ENCODE data around the gene SRSF4. TPM values are rescaled to one million over a fixed set of nuclear protein-coding genes. Genes with fewer than 3 reads are reported as not detected.
A peak's percentile ranks its signal among the peaks of the same experiment; 100 is the strongest.

SRSF4 gene
- total RNA-seq, 1 experiment from 2014 or later = 44.1 TPM

DNA sequence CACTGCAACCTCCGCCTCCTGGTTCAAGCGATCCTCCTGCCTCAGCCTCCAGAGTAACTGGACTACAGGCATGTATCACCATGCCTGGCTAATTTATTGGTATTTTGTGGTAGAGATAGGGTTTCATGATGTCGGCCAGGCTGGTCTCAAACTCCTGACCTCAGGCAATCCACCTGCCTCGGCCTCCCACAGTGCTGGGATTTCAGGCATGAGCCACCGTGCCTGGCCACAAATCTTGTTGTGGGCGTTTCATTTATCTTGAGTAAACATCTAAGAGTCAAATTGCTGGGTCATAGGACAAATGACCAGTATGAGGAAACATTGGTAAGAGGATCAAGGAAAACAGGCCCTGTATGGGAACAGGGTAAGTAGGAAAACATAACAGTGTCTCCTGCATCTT lies 75.9 kb downstream of the SRSF4 start:
- ChIA-PET POLR2A (interaction anchor here (1.0 kb wide), 1 partner anchor 76 kb away, joined by 6 read pairs; the partner anchor contains the start of gene SRSF4), CTCF (interaction anchor here (0.9 kb wide), 1 partner anchor 11 kb away, joined by 4 read pairs; no protein-coding TSS in a partner anchor)
- DNase-seq = peak; percentile 36 to 53
- no peaks in the 10 kb centered on the region for H3K36me3 ChIP-seq (ENCODE audit: control insufficient read depth, insufficient read depth, low read length)
- Mint-ChIP-seq H3K4me1 (ENCODE audit: low read depth, unreplicated experiment) (no peaks in the 10 kb centered on the region), H3K36me3 (ENCODE audit: insufficient read depth, unreplicated experiment) (no peaks in the 10 kb centered on the region), H3K9me3 (ENCODE audit: unreplicated experiment) (no peaks in the 10 kb centered on the region), H3K27me3 (ENCODE audit: insufficient read depth, unreplicated experiment) (no peaks in the 10 kb centered on the region), H3K4me3 (ENCODE audit: unreplicated experiment) (no peak overlapping the region), H3K27ac (ENCODE audit: unreplicated experiment) (no peak overlapping the region)
- no peaks in the 10 kb centered on the region for H3K27me3 ChIP-seq (replicated peaks; ENCODE audit: control insufficient read depth, insufficient read depth, low read length)
- no peaks in the 10 kb centered on the region for H3K4me1 ChIP-seq
- TF ChIP-seq, protein P1, sequence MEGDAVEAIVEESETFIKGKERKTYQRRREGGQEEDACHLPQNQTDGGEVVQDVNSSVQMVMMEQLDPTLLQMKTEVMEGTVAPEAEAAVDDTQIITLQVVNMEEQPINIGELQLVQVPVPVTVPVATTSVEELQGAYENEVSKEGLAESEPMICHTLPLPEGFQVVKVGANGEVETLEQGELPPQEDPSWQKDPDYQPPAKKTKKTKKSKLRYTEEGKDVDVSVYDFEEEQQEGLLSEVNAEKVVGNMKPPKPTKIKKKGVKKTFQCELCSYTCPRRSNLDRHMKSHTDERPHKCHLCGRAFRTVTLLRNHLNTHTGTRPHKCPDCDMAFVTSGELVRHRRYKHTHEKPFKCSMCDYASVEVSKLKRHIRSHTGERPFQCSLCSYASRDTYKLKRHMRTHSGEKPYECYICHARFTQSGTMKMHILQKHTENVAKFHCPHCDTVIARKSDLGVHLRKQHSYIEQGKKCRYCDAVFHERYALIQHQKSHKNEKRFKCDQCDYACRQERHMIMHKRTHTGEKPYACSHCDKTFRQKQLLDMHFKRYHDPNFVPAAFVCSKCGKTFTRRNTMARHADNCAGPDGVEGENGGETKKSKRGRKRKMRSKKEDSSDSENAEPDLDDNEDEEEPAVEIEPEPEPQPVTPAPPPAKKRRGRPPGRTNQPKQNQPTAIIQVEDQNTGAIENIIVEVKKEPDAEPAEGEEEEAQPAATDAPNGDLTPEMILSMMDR (IDR thresholded peaks at IDR 0.05; ENCODE audit: insufficient read depth in 1 of 2, low read depth in 1 of 2, low read length in 1 of 2, severe bottlenecking in 1 of 2, unreplicated experiment in 1 of 2) = no peak
- no TSS peak for BruUV-seq (replicated peaks)
- intact Hi-C loops (cut with micrococcal nuclease; ENCODE audit: unreplicated experiment) = no loop called here
- H3K9me3 ChIP-seq = no peaks in the 10 kb centered on the region
- no peak overlapping the region for H3K4me3 ChIP-seq (ENCODE audit: low read depth, low read length)

DNA sequence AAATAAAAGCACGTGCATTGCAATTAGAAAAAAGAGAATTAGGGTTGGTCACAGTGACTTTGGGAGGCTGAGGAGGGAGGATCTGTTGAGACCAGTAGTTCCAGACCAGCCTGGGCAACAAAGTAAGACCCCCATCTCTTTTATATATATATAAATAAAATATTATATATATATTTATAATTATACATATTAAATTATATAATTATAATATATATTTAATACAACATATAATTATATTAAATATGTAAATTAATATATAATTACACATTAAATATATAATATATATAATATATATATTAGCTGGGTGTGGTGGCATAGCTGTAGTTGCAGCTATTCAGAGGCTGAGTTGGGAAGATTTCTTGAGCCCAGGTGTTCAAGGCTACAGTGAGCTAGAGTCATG lies 81.2 kb downstream of the SRSF4 start:
- no peak overlapping the region for H3K27ac Mint-ChIP-seq (ENCODE audit: unreplicated experiment)
- no peak for DNase-seq
- no peaks in the 10 kb centered on the region for H3K36me3 ChIP-seq (ENCODE audit: control insufficient read depth, insufficient read depth, low read length)
- no peaks in the 10 kb centered on the region for H3K27me3 ChIP-seq (replicated peaks; ENCODE audit: control insufficient read depth, insufficient read depth, low read length)
- no peaks in the 10 kb centered on the region for H3K27me3 Mint-ChIP-seq (ENCODE audit: insufficient read depth, unreplicated experiment)
- H3K36me3 Mint-ChIP-seq (ENCODE audit: insufficient read depth, unreplicated experiment) = peaks cover 5% of the 10 kb centered on the region
- no peaks in the 10 kb centered on the region for H3K9me3 ChIP-seq
- H3K4me1 Mint-ChIP-seq (ENCODE audit: low read depth, unreplicated experiment) = no peaks in the 10 kb centered on the region
- no peak overlapping the region for H3K4me3 Mint-ChIP-seq (ENCODE audit: unreplicated experiment)
- no peaks in the 10 kb centered on the region for H3K4me1 ChIP-seq
- BruUV-seq (replicated peaks) = no TSS peak
- no peak overlapping the region for H3K4me3 ChIP-seq (ENCODE audit: low read depth, low read length)
- TF ChIP-seq, protein P1 (IDR thresholded peaks at IDR 0.05; ENCODE audit: insufficient read depth in 1 of 2, low read depth in 1 of 2, low read length in 1 of 2, severe bottlenecking in 1 of 2, unreplicated experiment in 1 of 2) = no peak
- H3K9me3 Mint-ChIP-seq (ENCODE audit: unreplicated experiment) = no peaks in the 10 kb centered on the region
- intact Hi-C loops (cut with micrococcal nuclease; ENCODE audit: unreplicated experiment) = no loop called here
- POLR2A ChIA-PET = no interaction called here
- CTCF ChIA-PET = no interaction called here

DNA sequence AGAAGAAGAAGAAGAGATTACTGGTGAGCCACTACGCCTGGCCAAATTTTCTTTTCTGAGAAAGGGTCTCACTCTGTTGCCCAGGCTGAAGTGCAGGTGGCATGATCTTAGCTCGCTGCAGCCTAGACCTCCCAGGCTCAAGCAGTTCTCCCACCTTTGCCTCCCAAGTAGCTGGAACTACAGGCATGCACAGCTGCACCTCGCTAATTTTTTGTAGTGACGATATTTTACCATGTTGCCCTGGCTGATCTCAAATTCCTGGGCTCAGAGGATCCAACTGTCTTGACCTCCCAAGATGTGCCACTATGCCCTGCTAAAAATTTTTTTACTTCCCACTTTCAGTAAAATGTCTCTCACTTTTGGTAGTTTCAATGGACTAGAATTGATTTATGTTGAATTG lies 82.4 kb downstream of the SRSF4 start:
- Mint-ChIP-seq H3K4me1 (ENCODE audit: low read depth, unreplicated experiment) (no peaks in the 10 kb centered on the region), H3K27me3 (ENCODE audit: insufficient read depth, unreplicated experiment) (no peaks in the 10 kb centered on the region), H3K4me3 (ENCODE audit: unreplicated experiment) (no peak overlapping the region), H3K36me3 (ENCODE audit: insufficient read depth, unreplicated experiment) (peaks cover 5% of the 10 kb centered on the region), H3K9me3 (ENCODE audit: unreplicated experiment) (no peaks in the 10 kb centered on the region), H3K27ac (ENCODE audit: unreplicated experiment) (no peak overlapping the region)
- Histone ChIP-seq H3K36me3 (ENCODE audit: control insufficient read depth, insufficient read depth, low read length) (no peaks in the 10 kb centered on the region), H3K9me3 (no peaks in the 10 kb centered on the region), H3K4me1 (no peaks in the 10 kb centered on the region), H3K4me3 (ENCODE audit: low read depth, low read length) (no peak overlapping the region), H3K27me3 (replicated peaks; ENCODE audit: control insufficient read depth, insufficient read depth, low read length) (no peaks in the 10 kb centered on the region)
- POLR2A ChIA-PET = no interaction called here
- CTCF ChIA-PET = no interaction called here
- no peak for DNase-seq
- intact Hi-C loops (cut with micrococcal nuclease; ENCODE audit: unreplicated experiment) = no loop called here
- TF ChIP-seq, protein P1 (IDR thresholded peaks at IDR 0.05; ENCODE audit: insufficient read depth in 1 of 2, low read depth in 1 of 2, low read length in 1 of 2, severe bottlenecking in 1 of 2, unreplicated experiment in 1 of 2) = no peak
- BruUV-seq (replicated peaks) = no TSS peak

Other genes starting within 250 kb of the SRSF4 start
- gene TMEM200B, start 58.0 kb downstream of the SRSF4 start, total RNA-seq (2022) = 3.3 TPM in 2 replicates
- 21.5 and 23.1 TPM in 2 replicates for gene MECR, start 49.0 kb upstream of the SRSF4 start, total RNA-seq (2022)
- 32.9 and 41.4 TPM in 2 replicates for gene PTPRU, start 54.6 kb upstream of the SRSF4 start, total RNA-seq (2022)

All from Caco-2 (cell line).